Measurements from ENCODE around the gene CHAF1B.

Gene CHAF1B

GRCh38 chr21:36437745-36438128, 52.5 kb downstream of the CHAF1B start:
- no peak for TF ChIP-seq CTCF (IDR thresholded peaks at IDR 0.05)
- no peak for TF ChIP-seq ZFX (IDR thresholded peaks at IDR 0.05; ENCODE audit: borderline replicate concordance)
- H3K27ac ChIP-seq: no peak overlapping the region

- TF ChIP-seq CTCF (IDR thresholded peaks at IDR 0.05) (no peak), ZFX (IDR thresholded peaks at IDR 0.05; ENCODE audit: borderline replicate concordance) (no peak)
- H3K27ac ChIP-seq: no peak overlapping the region
These were observed 56.5 kb downstream of the CHAF1B start for GRCh38 chr21:36441715-36442114.

DNA sequence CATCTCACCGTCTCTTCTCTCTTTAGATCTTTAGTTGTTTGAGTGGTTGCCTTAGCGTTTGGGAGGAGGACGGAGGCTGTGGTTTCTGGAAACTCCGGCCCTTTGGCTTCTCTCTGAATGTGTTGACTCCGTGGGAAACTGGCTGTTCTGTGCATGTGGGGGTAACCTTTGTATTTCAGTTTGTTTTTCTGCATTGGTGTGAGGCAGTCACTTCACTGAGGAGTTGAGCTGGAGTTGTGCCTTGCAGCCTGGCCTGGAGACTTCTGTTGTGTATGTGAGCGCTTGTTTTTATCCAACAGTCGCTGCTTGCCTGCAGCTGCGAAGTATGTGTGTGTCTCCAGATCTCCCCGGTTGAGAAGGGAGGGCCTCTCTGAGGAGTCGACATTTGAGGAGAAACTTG, 61.1 kb downstream of the CHAF1B start:
- no peak overlapping the region for H3K27ac ChIP-seq
- TF ChIP-seq CTCF (IDR thresholded peaks at IDR 0.05) (no peak), ZFX (IDR thresholded peaks at IDR 0.05; ENCODE audit: borderline replicate concordance) (no peak)

GRCh38 chr21:36450511-36450910, 65.3 kb downstream of the CHAF1B start:
- H3K27ac ChIP-seq: no peak overlapping the region
- TF ChIP-seq CTCF (IDR thresholded peaks at IDR 0.05): no peak
- TF ChIP-seq ZFX (IDR thresholded peaks at IDR 0.05; ENCODE audit: borderline replicate concordance): no peak

- TF ChIP-seq CTCF (IDR thresholded peaks at IDR 0.05): no peak
- no peak for TF ChIP-seq ZFX (IDR thresholded peaks at IDR 0.05; ENCODE audit: borderline replicate concordance)
- H3K27ac ChIP-seq: no peak overlapping the region
These were observed 66.3 kb downstream of the CHAF1B start for GRCh38 chr21:36451506-36451905.

- TF ChIP-seq CTCF (IDR thresholded peaks at IDR 0.05) (no peak), ZFX (IDR thresholded peaks at IDR 0.05; ENCODE audit: borderline replicate concordance) (no peak)
- no peak overlapping the region for H3K27ac ChIP-seq
These were observed 67.2 kb downstream of the CHAF1B start for GRCh38 chr21:36452281-36452825.

DNA sequence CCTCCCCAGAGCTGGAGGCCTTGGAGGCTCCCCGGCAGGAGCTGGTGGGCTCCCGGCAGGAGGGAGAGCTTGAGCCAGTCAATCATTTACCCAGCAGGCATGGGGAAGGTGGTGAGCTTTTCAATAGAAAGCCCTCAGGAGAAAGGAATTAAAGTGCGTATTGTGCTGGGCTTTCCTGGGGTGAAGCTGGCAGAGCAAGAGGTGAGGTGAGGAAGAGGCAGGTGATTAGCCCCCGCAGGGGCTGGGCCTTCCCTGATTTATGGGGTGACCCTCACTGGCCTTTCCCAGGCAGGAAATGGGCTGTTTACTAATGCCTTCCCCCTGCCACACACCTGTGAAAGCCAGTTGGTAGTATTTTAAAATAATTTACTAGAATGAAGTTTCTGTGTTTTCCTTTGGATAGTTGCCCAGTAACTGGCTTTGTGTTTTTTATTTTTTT, 68.9 kb downstream of the CHAF1B start:
- no peak for TF ChIP-seq CTCF (IDR thresholded peaks at IDR 0.05)
- TF ChIP-seq ZFX (IDR thresholded peaks at IDR 0.05; ENCODE audit: borderline replicate concordance): no peak
- no peak overlapping the region for H3K27ac ChIP-seq

All from 22Rv1 (cell line).